MM.1S (cell line): ENCODE measurements around the gene MACROD2.

Source experiments
- DNase-seq: peaks from one replicate; pipeline ENCODE4 v3.0.0-alpha.2; 2015
- H2AFZ ChIP-seq: fragments of 300-600 bp; sonication (generic); 2 replicates; pipeline ENCODE4 v1.6.0; 2016; ENCODE audit warnings: antibody characterized with exemption, low read length
- H3F3A ChIP-seq: fragments of 300-600 bp; sonication (generic); 2 replicates; pipeline ENCODE4 v1.6.1; 2016; ENCODE audit warnings: mild to moderate bottlenecking, antibody characterized with exemption, low read length, moderate library complexity, mixed read lengths; ENCODE audit not compliant: insufficient read depth
- H3K27ac ChIP-seq: fragments of 300-600 bp; sonication (generic); 2 replicates; pipeline ENCODE4 v1.5.1; 2016; ENCODE audit warnings: mild to moderate bottlenecking, low read length
- H3K27me3 ChIP-seq: fragments of 300-600 bp; sonication (generic); replicated peaks from 2 replicates; pipeline ENCODE4 v1.6.0; 2016; ENCODE audit warnings: low read length; ENCODE audit not compliant: insufficient read depth
- H3K36me3 ChIP-seq: fragments of 300-600 bp; sonication (generic); replicated peaks from 2 replicates; pipeline ENCODE4 v1.6.1; 2016; ENCODE audit warnings: mild to moderate bottlenecking, low read length, mixed read lengths; ENCODE audit not compliant: insufficient read depth
- H3K4me1 ChIP-seq: fragments of 300-600 bp; sonication (generic); 2 replicates; pipeline ENCODE4 v1.6.1; 2016; ENCODE audit warnings: low read length, mixed read lengths
- H3K4me2 ChIP-seq: fragments of 300-600 bp; sonication (generic); 2 replicates; pipeline ENCODE4 v1.6.0; 2016; ENCODE audit warnings: low read depth, low read length
- H3K4me3 ChIP-seq: fragments of 300-600 bp; sonication (generic); 2 replicates; pipeline ENCODE4 v1.5.1; 2016; ENCODE audit warnings: low read length, mixed read lengths
- H3K79me2 ChIP-seq: fragments of 300-600 bp; sonication (generic); 2 replicates; pipeline ENCODE4 v1.6.1; 2016; ENCODE audit warnings: mixed run types, low read length, mixed read lengths
- H3K9ac ChIP-seq: fragments of 300-600 bp; sonication (generic); 2 replicates; pipeline ENCODE4 v1.6.1; 2016; ENCODE audit warnings: low read length, mixed read lengths
- H3K9me2 ChIP-seq: fragments of 300-600 bp; sonication (generic); replicated peaks from 2 replicates; pipeline ENCODE4 v1.6.1; 2016; ENCODE audit warnings: mild to moderate bottlenecking, low read length, mixed read lengths; ENCODE audit not compliant: insufficient read depth
- H3K9me3 ChIP-seq: fragments of 300-600 bp; sonication (generic); replicated peaks from 2 replicates; pipeline ENCODE4 v1.6.1; 2016; ENCODE audit warnings: mild to moderate bottlenecking, low read length, mixed read lengths; ENCODE audit not compliant: insufficient read depth
- H4K20me1 ChIP-seq: fragments of 300-600 bp; sonication (generic); 2 replicates; pipeline ENCODE4 v1.6.1; 2016; ENCODE audit warnings: mild to moderate bottlenecking, low read length, moderate library complexity, mixed read lengths; ENCODE audit not compliant: insufficient read depth
- EZH2 ChIP-seq: fragments of 300-600 bp; sonication (generic); optimal IDR thresholded peaks from 2 replicates; pipeline ENCODE3; 2017; ENCODE audit warnings: low read depth, mild to moderate bottlenecking, antibody characterized with exemption, low read length, mixed read lengths
- EZH2phosphoT487 ChIP-seq: fragments of 300-600 bp; sonication (generic); IDR thresholded peaks from 2 replicates; pipeline ENCODE4 v1.6.1; 2018; ENCODE audit warnings: antibody characterized with exemption, low read length
- TF ChIP-seq, protein P1 (sequence below): fragments of 300-600 bp; sonication (generic); IDR thresholded peaks from 2 replicates; pipeline ENCODE4 v1.5.1; 2016; ENCODE audit warnings: antibody characterized with exemption, low read length, mixed read lengths

MACROD2 gene

DNA sequence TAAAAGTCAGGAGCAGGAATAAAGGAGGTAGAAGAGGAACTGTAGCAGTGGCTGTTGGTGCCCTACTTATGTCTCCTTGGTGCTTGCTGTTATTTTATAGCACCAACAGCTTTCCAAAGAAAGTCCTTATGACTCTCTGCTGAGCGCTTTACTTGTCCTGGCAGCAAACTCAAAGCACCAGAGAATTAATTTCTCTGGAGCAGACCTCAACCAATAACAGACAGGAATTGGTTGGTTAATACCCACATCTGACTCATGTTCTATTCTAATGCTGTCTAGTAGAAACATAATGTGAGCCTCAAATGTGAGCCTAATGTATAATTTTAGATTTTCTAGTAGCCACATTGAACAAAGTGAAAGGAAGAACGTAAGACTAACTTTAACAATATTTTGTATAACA is 1892.1 kb downstream of the MACROD2 start:
- H3K9me2 ChIP-seq: no peaks in the 10 kb centered on the region
- no peaks in the 10 kb centered on the region for H3K27me3 ChIP-seq
- H3F3A ChIP-seq: no peaks in the 10 kb centered on the region
- no peaks in the 10 kb centered on the region for H3K79me2 ChIP-seq
- no peaks in the 10 kb centered on the region for H3K4me1 ChIP-seq
- H3K4me3 ChIP-seq: no peak overlapping the region
- H3K27ac ChIP-seq: no peak overlapping the region
- no peak overlapping the region for H2AFZ ChIP-seq
- no peak overlapping the region for H3K4me2 ChIP-seq
- H3K36me3 ChIP-seq: no peaks in the 10 kb centered on the region
- TF ChIP-seq, protein P1, sequence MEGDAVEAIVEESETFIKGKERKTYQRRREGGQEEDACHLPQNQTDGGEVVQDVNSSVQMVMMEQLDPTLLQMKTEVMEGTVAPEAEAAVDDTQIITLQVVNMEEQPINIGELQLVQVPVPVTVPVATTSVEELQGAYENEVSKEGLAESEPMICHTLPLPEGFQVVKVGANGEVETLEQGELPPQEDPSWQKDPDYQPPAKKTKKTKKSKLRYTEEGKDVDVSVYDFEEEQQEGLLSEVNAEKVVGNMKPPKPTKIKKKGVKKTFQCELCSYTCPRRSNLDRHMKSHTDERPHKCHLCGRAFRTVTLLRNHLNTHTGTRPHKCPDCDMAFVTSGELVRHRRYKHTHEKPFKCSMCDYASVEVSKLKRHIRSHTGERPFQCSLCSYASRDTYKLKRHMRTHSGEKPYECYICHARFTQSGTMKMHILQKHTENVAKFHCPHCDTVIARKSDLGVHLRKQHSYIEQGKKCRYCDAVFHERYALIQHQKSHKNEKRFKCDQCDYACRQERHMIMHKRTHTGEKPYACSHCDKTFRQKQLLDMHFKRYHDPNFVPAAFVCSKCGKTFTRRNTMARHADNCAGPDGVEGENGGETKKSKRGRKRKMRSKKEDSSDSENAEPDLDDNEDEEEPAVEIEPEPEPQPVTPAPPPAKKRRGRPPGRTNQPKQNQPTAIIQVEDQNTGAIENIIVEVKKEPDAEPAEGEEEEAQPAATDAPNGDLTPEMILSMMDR: no peak
- no peak for TF ChIP-seq EZH2
- TF ChIP-seq EZH2phosphoT487: no peak
- DNase-seq: no peak
- H3K9me3 ChIP-seq: no peaks in the 10 kb centered on the region
- H4K20me1 ChIP-seq: no peaks in the 10 kb centered on the region
- H3K9ac ChIP-seq: no peak overlapping the region

DNA sequence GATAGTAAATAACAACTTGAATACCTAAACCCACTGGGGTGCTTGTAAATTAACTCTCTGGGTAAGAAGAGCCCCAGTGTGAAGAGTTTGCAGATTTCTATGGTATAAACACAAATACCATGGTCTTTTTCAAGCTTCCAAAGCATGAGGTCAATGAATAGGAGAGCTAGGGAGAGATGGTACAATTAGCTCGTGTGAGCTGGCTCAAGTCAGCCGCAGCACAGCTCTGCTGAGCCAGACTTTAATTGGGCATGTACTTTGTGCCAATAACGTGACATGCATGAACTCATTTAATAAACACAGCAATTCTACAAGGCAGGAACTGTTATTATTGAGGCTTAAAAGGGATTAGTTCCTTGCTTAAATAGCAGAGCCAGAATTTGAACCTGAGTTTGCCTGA is 1893.7 kb downstream of the MACROD2 start:
- no peaks in the 10 kb centered on the region for H3K79me2 ChIP-seq
- no peak overlapping the region for H3K9ac ChIP-seq
- no peaks in the 10 kb centered on the region for H3K9me2 ChIP-seq
- H3K4me2 ChIP-seq: no peak overlapping the region
- H3F3A ChIP-seq: no peaks in the 10 kb centered on the region
- TF ChIP-seq, protein P1: no peak
- no peak for TF ChIP-seq EZH2phosphoT487
- no peak overlapping the region for H3K4me3 ChIP-seq
- H3K27me3 ChIP-seq: no peaks in the 10 kb centered on the region
- no peaks in the 10 kb centered on the region for H3K36me3 ChIP-seq
- no peaks in the 10 kb centered on the region for H4K20me1 ChIP-seq
- DNase-seq: no peak
- H3K27ac ChIP-seq: no peak overlapping the region
- no peak overlapping the region for H2AFZ ChIP-seq
- no peaks in the 10 kb centered on the region for H3K9me3 ChIP-seq
- no peaks in the 10 kb centered on the region for H3K4me1 ChIP-seq

DNA sequence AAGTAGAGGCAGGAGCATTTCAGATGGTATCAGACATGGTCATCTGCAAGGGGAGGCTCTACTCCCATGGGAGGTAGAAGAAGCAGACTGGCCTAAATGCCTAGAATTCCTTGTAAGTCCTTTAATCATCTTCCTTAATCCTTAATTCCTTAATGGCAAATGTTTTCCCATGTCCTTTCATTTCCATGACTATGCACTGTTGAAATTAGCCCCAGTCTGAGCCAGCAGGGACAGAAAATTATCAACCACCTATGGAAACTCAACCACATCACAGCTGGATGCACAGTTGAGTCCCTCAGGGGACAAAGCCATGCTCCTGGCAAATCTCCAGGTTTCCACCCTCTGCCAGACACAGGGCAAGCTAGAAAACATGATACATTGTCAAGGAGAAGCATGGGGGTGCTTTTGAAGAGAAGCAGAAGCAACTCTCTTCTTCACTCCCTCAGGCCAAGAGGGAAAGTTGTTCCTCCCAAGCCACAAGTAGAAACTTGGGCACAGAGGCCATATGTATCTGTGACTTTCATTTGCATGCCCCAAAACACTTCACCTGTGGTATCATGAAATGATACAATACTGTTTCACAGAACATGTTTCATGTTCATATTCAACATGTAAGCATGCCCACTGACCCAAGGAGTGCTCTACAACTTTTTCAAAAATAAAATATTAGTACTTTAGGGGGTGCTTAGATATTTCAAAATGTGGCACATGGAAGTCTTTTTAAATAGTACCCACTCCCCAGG is 1894.4 kb downstream of the MACROD2 start:
- Histone ChIP-seq H3K27ac (no peak overlapping the region), H2AFZ (no peak overlapping the region), H3K4me1 (no peaks in the 10 kb centered on the region), H3F3A (no peaks in the 10 kb centered on the region), H3K4me3 (no peak overlapping the region), H3K36me3 (no peaks in the 10 kb centered on the region), H3K79me2 (no peaks in the 10 kb centered on the region), H3K9me3 (no peaks in the 10 kb centered on the region), H3K27me3 (no peaks in the 10 kb centered on the region), H3K4me2 (no peak overlapping the region), H3K9me2 (no peaks in the 10 kb centered on the region), H4K20me1 (no peaks in the 10 kb centered on the region), H3K9ac (no peak overlapping the region)
- DNase-seq: no peak
- TF ChIP-seq, protein P1: no peak
- TF ChIP-seq EZH2: no peak
- no peak for TF ChIP-seq EZH2phosphoT487
